CD4-positive, alpha-beta memory T cell (primary cell): Measurements from ENCODE around the gene SLC22A17. TPM values are rescaled to one million over a fixed set of nuclear protein-coding genes. Genes with fewer than 3 reads are reported as not detected.
"Not testable (repeated sequence)": the region's sequence is repeated elsewhere in the genome, so short reads cannot be mapped to it uniquely, and the experiment has no call there.

ENCODE experiments used
- CTCF ChIA-PET: fragments of 350-600 bp; sonication (Branson Sonifier 250); formaldehyde crosslinking; loops from one replicate; lab custom pipeline; 2021; ENCODE audit warnings: inconsistent platforms; ENCODE audit not compliant: partially characterized antibody; lab: Charles Lee
- POLR2A ChIA-PET: fragments of 350-600 bp; sonication (Branson Sonifier 250); formaldehyde crosslinking; loops from one replicate; lab custom pipeline; 2021; ENCODE audit not compliant: partially characterized antibody; lab: Charles Lee
- DNase-seq, 5 donors: peaks; one replicate each; pipeline versions ENCODE4 v3.0.0 to v3.0.0-alpha.2; 2020 to 2022; ENCODE audit warnings: mixed read lengths in 1 of 5
- H3K27ac ChIP-seq: one replicate; pipeline ENCODE4 v1.7.0; 2013; ENCODE audit warnings: low read depth, low read length
- H3K27me3 ChIP-seq: 2 replicates; pipeline ENCODE4 v1.7.0; 2013; ENCODE audit warnings: mild to moderate bottlenecking, low read length, moderate library complexity; ENCODE audit not compliant: insufficient read depth
- H3K36me3 ChIP-seq: 2 replicates; pipeline ENCODE4 v1.7.0; 2013; ENCODE audit warnings: mild to moderate bottlenecking, low read length, moderate library complexity; ENCODE audit not compliant: insufficient read depth
- H3K4me1 ChIP-seq: 2 replicates; pipeline ENCODE4 v1.7.0; 2013; ENCODE audit warnings: mild to moderate bottlenecking, low read length, moderate library complexity; ENCODE audit not compliant: insufficient read depth
- H3K4me3 ChIP-seq, 2 donors: one replicate each; pipeline ENCODE4 v1.7.0; 2013; ENCODE audit warnings: low read length in 2 of 2, mild to moderate bottlenecking in 1 of 2
- H3K9me3 ChIP-seq, 2 donors: one replicate each; pipeline ENCODE4 v1.7.0; 2013; ENCODE audit warnings: low read length in 2 of 2, control low read depth in 1 of 2; ENCODE audit not compliant: control insufficient read depth in 1 of 2
- H3K27ac Mint-ChIP-seq, 7 donors: one replicate each; pipeline ENCODE4 v1.8.0; 2020 to 2021; ENCODE audit warnings: mixed read lengths in 7 of 7, mild to moderate bottlenecking in 6 of 7, inconsistent platforms in 3 of 7, moderate library complexity in 3 of 7
- H3K27me3 Mint-ChIP-seq, 2 donors: one replicate each; pipeline ENCODE4 v1.8.0; 2020 to 2021; ENCODE audit warnings: mixed read lengths in 2 of 2
- H3K36me3 Mint-ChIP-seq, 2 donors: one replicate each; pipeline ENCODE4 v1.8.0; 2020 to 2021; ENCODE audit warnings: mixed read lengths in 2 of 2, inconsistent platforms in 1 of 2, mild to moderate bottlenecking in 1 of 2
- H3K4me1 Mint-ChIP-seq, 4 donors: one replicate each; pipeline ENCODE4 v1.8.0; 2020 to 2021; ENCODE audit warnings: mixed read lengths in 4 of 4, mild to moderate bottlenecking in 1 of 4
- H3K4me3 Mint-ChIP-seq, 8 donors: one replicate each; pipeline ENCODE4 v1.8.0; 2020 to 2021; ENCODE audit warnings: mixed read lengths in 8 of 8, mild to moderate bottlenecking in 7 of 8, moderate library complexity in 6 of 8, inconsistent platforms in 3 of 8
- H3K9me3 Mint-ChIP-seq, 8 donors: one replicate each; pipeline ENCODE4 v1.8.0; 2020 to 2021; ENCODE audit warnings: mixed read lengths in 8 of 8, mild to moderate bottlenecking in 5 of 8, inconsistent platforms in 3 of 8, moderate library complexity in 1 of 8
- intact Hi-C: fragments of 100-400 bp; cut with micrococcal nuclease; formaldehyde crosslinking; loops from one replicate; pipeline ENCODE4 v1.15.1; 2023
- polyA plus RNA-seq, 2 donors: library from polyadenylated mRNA; unstranded; fragments of 300-500 nt; fragmentation: Illumina TruSeq; gene quantifications; one replicate each; pipeline ENCODE4 v1.2.3, GENCODE V29; 2021
- total RNA-seq, 2 experiments: library from RNA; stranded (reverse); gene quantifications; one replicate each; pipeline ENCODE4 v1.2.3, GENCODE V29; 2021

SLC22A17 gene
- total and polyA plus RNA-seq, 4 experiments from 2014 or later, result 2.9 to 21.1 (median 11.9) TPM

DNA sequence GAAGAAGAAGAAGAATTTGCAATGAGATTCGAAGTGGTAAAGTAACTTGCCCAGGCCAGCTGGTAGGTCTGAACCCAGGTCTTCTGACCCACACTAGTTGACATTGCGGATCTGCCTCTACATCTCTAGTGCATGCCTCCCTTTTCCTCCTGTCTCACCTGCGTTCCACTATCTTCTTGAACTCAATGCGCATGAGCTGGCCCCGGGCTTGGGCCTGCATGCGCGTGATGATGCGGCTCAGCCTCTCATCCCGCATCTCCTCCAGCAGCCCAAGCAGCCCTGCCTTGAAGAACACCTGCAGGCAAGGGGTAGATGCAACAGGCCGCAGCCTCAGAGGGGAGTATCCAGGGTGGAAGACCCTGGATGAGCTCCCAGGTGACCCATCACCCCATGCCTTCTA is 43.4 kb upstream of the SLC22A17 start:
- peak overlapping the region in 1 of 8 donors; percentile 49 for H3K4me3 Mint-ChIP-seq
- H3K36me3 ChIP-seq, result no peaks in the 10 kb centered on the region
- intact Hi-C loops, result no loop called here
- POLR2A ChIA-PET, result no interaction called here
- H3K27me3 ChIP-seq, result no peaks in the 10 kb centered on the region
- no peaks in the 10 kb centered on the region for H3K4me1 Mint-ChIP-seq
- H3K9me3 Mint-ChIP-seq, result no peaks in the 10 kb centered on the region
- no peak overlapping the region for H3K4me3 ChIP-seq
- no peaks in the 10 kb centered on the region for H3K4me1 ChIP-seq
- H3K27ac Mint-ChIP-seq, result no peak overlapping the region
- no peak overlapping the region for H3K27ac ChIP-seq
- DNase-seq, result no peak
- H3K27me3 Mint-ChIP-seq, result peaks cover 2 to 9% of the 10 kb centered on the region in 2 donors
- no peaks in the 10 kb centered on the region for H3K36me3 Mint-ChIP-seq
- no peaks in the 10 kb centered on the region for H3K9me3 ChIP-seq
- CTCF ChIA-PET, result no interaction called here

DNA sequence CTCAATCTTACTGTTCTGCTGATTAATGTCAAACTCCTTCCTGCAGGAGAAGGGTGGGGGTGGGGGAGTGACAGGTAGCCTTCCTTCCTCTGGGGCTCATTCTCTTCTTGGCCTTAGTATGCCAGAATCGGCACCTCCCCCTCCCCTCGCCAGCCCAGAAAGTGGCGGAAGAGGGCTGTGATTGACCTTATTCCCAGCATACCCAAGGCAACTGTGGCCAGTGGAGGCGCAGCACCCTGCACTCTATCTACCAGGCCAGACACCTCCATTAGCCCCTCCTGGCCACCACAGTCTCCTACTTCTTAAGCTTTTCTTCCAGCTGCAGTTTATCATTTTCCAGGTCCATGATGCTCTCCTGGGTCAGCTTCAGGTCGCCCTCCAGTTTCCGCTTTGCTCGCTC is 39.9 kb upstream of the SLC22A17 start:
- ChIA-PET POLR2A (no interaction called here), CTCF (interaction anchor here (2.8 kb wide), 1 partner anchor 12 kb away, joined by 11 read pairs; no protein-coding TSS in a partner anchor)
- intact Hi-C loops, result no loop called here
- H3K27me3 ChIP-seq, result no peaks in the 10 kb centered on the region
- Mint-ChIP-seq H3K27ac (peak overlapping the region in 1 of 7 donors; percentile 44), H3K36me3 (no peaks in the 10 kb centered on the region), H3K9me3 (no peaks in the 10 kb centered on the region), H3K4me1 (no peaks in the 10 kb centered on the region), H3K27me3 (peaks cover 0 to 12% of the 10 kb centered on the region in 2 donors), H3K4me3 (no peak overlapping the region)
- DNase-seq, result no peak
- H3K9me3 ChIP-seq, result no peaks in the 10 kb centered on the region
- no peak overlapping the region for H3K4me3 ChIP-seq
- no peaks in the 10 kb centered on the region for H3K4me1 ChIP-seq
- no peaks in the 10 kb centered on the region for H3K36me3 ChIP-seq
- H3K27ac ChIP-seq, result no peak overlapping the region

DNA sequence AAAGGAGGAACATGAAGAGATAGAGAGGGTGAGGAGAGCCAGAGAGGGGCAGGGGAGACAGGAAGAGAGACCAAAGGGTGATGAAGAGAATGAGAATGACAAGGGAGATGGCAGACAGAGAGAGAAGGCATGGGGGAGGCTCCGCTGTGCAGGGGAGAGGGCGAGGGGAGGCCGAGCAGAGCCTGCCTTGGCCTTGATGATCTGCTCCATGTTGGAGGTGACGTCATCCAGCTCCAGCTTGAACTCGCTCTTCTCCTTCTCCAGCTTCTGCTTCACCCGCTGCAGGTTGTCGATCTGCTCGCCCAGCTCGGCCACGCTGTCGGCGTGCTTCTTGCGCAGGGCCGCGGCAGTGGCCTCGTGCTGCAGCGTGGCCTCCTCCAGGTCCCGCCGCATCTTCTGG is 37.2 kb upstream of the SLC22A17 start:
- H3K27me3 Mint-ChIP-seq, result peaks cover 2 to 15% of the 10 kb centered on the region in 2 donors
- DNase-seq, H3K27ac Mint-ChIP-seq, H3K36me3 Mint-ChIP-seq, intact Hi-C loops, H3K27me3 ChIP-seq, H3K4me3 ChIP-seq, H3K36me3 ChIP-seq, H3K4me1 ChIP-seq, H3K9me3 ChIP-seq, CTCF ChIA-PET, H3K4me3 Mint-ChIP-seq, H3K9me3 Mint-ChIP-seq, H3K27ac ChIP-seq, H3K4me1 Mint-ChIP-seq, POLR2A ChIA-PET: not testable (repeated sequence)

DNA sequence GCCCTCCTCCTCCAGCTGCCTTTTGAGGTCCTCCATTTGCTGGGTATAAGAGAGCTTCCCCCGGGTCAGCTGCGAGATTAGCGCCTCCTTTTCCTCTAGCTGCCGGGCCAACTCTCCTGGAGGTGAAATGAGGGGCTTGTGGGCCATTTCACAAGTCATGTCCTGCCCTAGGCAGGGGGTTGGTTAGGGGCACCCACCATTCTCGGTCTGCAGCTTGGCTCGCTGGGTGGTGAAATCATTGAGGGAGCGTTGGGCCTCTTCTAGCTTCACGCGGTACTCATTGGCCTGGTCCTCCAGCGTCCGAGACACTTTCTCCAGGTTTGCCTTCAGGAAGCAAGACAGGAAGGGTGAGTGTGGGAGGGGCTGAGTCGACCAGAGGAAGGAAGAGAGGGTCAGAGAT is 36.7 kb upstream of the SLC22A17 start:
- Mint-ChIP-seq H3K36me3 (no peaks in the 10 kb centered on the region), H3K4me3 (no peak overlapping the region), H3K9me3 (no peaks in the 10 kb centered on the region), H3K27me3 (peaks cover 2 to 18% of the 10 kb centered on the region in 2 donors), H3K4me1 (no peaks in the 10 kb centered on the region), H3K27ac (no peak overlapping the region)
- Histone ChIP-seq H3K27me3 (no peaks in the 10 kb centered on the region), H3K9me3 (no peaks in the 10 kb centered on the region), H3K27ac (no peak overlapping the region), H3K4me1 (no peaks in the 10 kb centered on the region), H3K4me3 (no peak overlapping the region), H3K36me3 (no peaks in the 10 kb centered on the region)
- POLR2A ChIA-PET, result no interaction called here
- intact Hi-C loops, result no loop called here
- CTCF ChIA-PET, result interaction anchor here (1.3 kb wide), 1 partner anchor 10 kb away, joined by 8 read pairs; no protein-coding TSS in a partner anchor
- no peak for DNase-seq

DNA sequence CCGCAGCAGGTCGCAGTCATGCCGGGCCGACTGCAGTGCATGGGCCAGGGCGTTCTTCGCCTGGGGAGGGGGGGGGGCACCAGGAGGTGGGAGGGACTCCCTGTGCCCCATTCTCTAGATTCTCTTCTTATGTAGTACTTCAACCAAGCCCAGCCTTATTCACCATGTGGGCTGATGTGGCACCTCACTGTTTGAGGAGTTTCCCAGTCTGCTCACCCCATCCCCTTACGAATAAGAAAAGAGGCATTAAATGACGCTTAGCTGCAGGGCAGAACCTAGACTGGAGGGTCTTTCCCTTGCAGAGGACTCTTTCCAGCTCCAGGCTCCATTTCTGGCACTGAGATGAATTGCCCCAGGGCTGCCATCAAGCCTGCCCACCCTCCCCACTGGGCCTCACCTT is 36.3 kb upstream of the SLC22A17 start:
- Histone ChIP-seq H3K36me3 (no peaks in the 10 kb centered on the region), H3K4me1 (no peaks in the 10 kb centered on the region), H3K9me3 (no peaks in the 10 kb centered on the region), H3K4me3 (no peak overlapping the region), H3K27ac (no peak overlapping the region), H3K27me3 (no peaks in the 10 kb centered on the region)
- Mint-ChIP-seq H3K27ac (peak overlapping the region in 1 of 7 donors; percentile 25), H3K9me3 (no peaks in the 10 kb centered on the region), H3K4me1 (no peaks in the 10 kb centered on the region), H3K27me3 (peaks cover 2 to 19% of the 10 kb centered on the region in 2 donors), H3K4me3 (no peak overlapping the region), H3K36me3 (no peaks in the 10 kb centered on the region)
- no peak for DNase-seq
- intact Hi-C loops, result no loop called here
- ChIA-PET POLR2A (no interaction called here), CTCF (interaction anchor here (0.6 to 1.3 kb wide), 2 partner anchors 9 to 295 kb away, joined by 3 to 8 read pairs; no protein-coding TSS in a partner anchor)

DNA sequence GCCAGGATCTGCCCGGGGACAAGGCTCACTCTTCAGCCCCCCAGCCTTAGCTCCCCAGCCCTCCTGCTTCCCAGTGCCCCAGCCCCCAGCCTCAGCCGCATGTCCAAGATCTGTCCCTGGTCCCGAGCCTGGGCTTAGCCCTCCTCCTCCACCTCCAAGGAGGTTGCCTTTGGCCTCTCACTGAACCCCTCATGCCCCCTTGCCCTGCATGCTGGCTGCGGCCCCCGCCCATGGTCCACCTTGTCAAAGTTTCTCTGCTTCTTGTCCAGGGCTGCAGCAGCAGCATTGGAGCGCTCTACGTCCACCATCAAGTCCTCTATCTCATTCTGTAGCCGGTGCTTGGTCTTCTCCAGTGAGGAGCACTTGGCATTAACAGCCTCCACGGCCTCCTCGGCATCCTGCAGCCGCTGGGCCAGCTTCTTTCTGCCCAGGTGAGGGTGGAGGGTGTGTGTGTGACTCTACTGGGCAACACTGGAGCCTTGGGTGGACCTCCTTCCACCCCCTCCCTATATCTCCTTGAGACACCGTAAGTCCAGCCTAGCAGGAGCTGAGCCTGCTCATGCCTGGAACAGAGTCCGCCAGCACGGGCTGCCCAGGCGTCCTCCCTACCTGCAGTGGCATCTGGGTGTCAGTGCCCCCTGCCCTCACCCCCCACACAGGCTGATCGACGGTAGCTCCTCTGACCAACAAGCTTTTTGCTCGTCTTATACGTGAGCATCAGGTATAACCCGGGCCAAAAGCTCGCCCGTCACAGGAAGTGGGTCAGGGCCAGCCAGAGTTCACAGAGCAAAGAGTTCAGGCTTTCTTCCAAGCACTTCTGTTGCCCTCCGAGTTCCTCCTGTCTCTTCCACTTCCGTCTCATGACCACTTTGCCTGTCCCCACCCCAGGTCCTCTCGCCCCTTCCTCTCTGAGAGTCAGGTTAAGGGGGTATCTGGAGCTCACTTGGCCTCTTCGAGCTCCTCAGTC is 35.5 kb upstream of the SLC22A17 start:
- peaks cover 2 to 19% of the 10 kb centered on the region in 2 donors for H3K27me3 Mint-ChIP-seq
- no peak overlapping the region for H3K4me3 ChIP-seq

DNA sequence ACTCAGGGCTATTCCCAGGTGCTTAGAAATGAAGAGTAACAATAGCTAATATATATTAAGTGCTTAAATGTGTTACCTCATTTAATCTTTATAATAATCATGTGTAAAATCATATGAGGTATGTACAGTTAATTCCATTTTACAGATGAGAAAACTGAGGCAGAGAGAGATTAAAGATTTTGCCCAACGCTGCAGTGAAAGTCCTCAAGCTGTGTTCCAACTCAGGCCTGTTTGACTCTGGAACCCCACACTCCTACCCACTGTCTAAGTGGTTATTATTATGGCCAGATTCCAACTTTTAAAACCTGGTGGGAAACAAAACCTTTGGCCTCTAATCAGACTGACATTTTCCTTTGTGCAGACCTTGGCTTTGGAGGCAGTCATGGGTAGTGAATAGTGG is 34.3 kb upstream of the SLC22A17 start:
- CTCF ChIA-PET, result interaction anchor here (0.9 kb wide), 1 partner anchor 122 kb away, joined by 3 read pairs; no protein-coding TSS in a partner anchor

More for the DNA sequence above, 35.5 kb upstream of the SLC22A17 start:
- ChIA-PET CTCF (interaction anchor here (0.6 to 1.3 kb wide), 3 partner anchors 9 to 294 kb away, joined by 3 to 8 read pairs (median 3); no protein-coding TSS in a partner anchor), POLR2A (no interaction called here)
- Histone ChIP-seq H3K36me3 (no peaks in the 10 kb centered on the region), H3K9me3 (no peaks in the 10 kb centered on the region), H3K27ac (no peak overlapping the region), H3K4me1 (no peaks in the 10 kb centered on the region), H3K27me3 (no peaks in the 10 kb centered on the region)
- Mint-ChIP-seq H3K27ac (no peak overlapping the region), H3K36me3 (no peaks in the 10 kb centered on the region), H3K4me1 (no peaks in the 10 kb centered on the region), H3K4me3 (no peak overlapping the region), H3K9me3 (no peaks in the 10 kb centered on the region)
- intact Hi-C loops, result no loop called here
- no peak for DNase-seq

More for the DNA sequence above, 34.3 kb upstream of the SLC22A17 start:
- Histone ChIP-seq H3K9me3 (no peaks in the 10 kb centered on the region), H3K27me3 (no peaks in the 10 kb centered on the region), H3K36me3 (no peaks in the 10 kb centered on the region), H3K27ac (no peak overlapping the region), H3K4me1 (no peaks in the 10 kb centered on the region), H3K4me3 (no peak overlapping the region)
- no peaks in the 10 kb centered on the region for H3K4me1 Mint-ChIP-seq
- intact Hi-C loops, result no loop called here
- no peak overlapping the region for H3K4me3 Mint-ChIP-seq
- DNase-seq, result no peak
- H3K9me3 Mint-ChIP-seq, result no peaks in the 10 kb centered on the region
- peaks cover 3 to 21% of the 10 kb centered on the region in 2 donors for H3K27me3 Mint-ChIP-seq
- no peak overlapping the region for H3K27ac Mint-ChIP-seq
- H3K36me3 Mint-ChIP-seq, result no peaks in the 10 kb centered on the region
- POLR2A ChIA-PET, result no interaction called here
